ENCODE data around the gene CEP290. TPM values are rescaled to one million over a fixed set of nuclear protein-coding genes. Genes with fewer than 3 reads are reported as not detected.

The CEP290 gene
- polyA plus RNA-seq, 2 donors = 0.96 to 1.9 TPM

DNA sequence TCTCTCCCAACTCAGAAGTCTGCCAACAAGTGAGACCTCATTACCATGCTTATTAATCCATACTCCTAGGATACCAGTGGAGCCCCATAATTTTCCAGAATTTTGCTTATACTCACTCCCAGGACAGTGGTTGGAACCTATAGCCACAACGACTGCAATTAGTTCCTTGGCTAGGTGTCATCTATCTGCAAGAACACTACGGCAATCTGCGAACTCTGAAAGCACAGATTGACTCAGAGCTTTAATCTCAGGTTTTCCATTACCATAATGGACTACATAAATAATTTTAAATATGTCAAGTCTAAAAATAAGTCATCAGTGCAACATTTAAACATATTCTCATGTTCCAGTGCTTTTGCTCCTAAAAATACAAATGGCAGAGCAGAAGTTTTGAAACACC is 33.7 kb upstream of the CEP290 start:
- H3K36me3 ChIP-seq (ENCODE audit: control insufficient read depth in 2 of 2, insufficient read depth in 2 of 2, low read length in 1 of 2) = peaks cover 0 to 9% of the 10 kb centered on the region in 2 donors

DNA sequence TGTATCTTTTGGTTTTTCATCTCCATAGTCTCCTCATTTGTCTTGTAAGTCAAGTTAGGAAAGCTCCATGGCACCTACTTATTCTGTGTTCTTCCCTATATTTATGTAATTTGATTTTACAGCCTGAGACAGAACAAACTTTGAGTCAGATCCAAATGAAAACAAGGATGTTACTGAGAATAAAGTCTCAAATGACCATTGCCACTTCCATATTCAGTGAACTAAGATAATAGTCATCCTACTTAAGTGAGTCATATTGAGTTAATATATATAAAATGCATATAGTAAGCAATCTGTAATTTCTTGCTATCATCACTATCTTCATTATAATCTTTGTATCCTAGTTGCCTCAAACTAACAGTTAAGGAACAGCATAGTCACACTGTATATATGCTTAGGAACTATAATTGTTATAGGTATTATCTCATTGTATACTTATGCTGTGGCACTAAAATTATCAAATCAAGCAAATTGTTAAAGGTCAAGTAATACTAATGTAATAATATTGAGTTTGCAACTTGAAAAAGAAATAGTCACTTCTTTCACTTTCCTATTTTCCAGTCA is 31.0 kb upstream of the CEP290 start:
- H3K27me3 ChIP-seq (ENCODE audit: control insufficient read depth in 1 of 2, insufficient read depth in 2 of 2, low read length in 2 of 2) = no peaks in the 10 kb centered on the region
- no peaks in the 10 kb centered on the region for H3K9me3 ChIP-seq (ENCODE audit: control insufficient read depth in 2 of 2, insufficient read depth in 1 of 2, low read depth in 1 of 2, low read length in 1 of 2)
- no peak overlapping the region for H3K27ac ChIP-seq (ENCODE audit: low read depth in 2 of 2, low read length in 1 of 2)
- H3K4me1 ChIP-seq (ENCODE audit: control insufficient read depth in 2 of 2, insufficient read depth in 2 of 2, low read length in 1 of 2) = no peaks in the 10 kb centered on the region
- peaks cover 0 to 5% of the 10 kb centered on the region in 2 donors for H3K36me3 ChIP-seq (ENCODE audit: control insufficient read depth in 2 of 2, insufficient read depth in 2 of 2, low read length in 1 of 2)
- no peak overlapping the region for H3K4me3 ChIP-seq (ENCODE audit: low read depth in 1 of 2, low read length in 2 of 2)

More for the DNA sequence above, 33.7 kb upstream of the CEP290 start:
- no peak overlapping the region for H3K4me3 ChIP-seq (ENCODE audit: low read depth in 1 of 2, low read length in 2 of 2)
- no peaks in the 10 kb centered on the region for H3K9me3 ChIP-seq (ENCODE audit: control insufficient read depth in 2 of 2, insufficient read depth in 1 of 2, low read depth in 1 of 2, low read length in 1 of 2)
- no peaks in the 10 kb centered on the region for H3K4me1 ChIP-seq (ENCODE audit: control insufficient read depth in 2 of 2, insufficient read depth in 2 of 2, low read length in 1 of 2)
- no peaks in the 10 kb centered on the region for H3K27me3 ChIP-seq (ENCODE audit: control insufficient read depth in 1 of 2, insufficient read depth in 2 of 2, low read length in 2 of 2)
- no peak overlapping the region for H3K27ac ChIP-seq (ENCODE audit: low read depth in 2 of 2, low read length in 1 of 2)
- 93 to 95% methylated on average over 3 of the region's 3 CpGs for WGBS, 2 donors

DNA sequence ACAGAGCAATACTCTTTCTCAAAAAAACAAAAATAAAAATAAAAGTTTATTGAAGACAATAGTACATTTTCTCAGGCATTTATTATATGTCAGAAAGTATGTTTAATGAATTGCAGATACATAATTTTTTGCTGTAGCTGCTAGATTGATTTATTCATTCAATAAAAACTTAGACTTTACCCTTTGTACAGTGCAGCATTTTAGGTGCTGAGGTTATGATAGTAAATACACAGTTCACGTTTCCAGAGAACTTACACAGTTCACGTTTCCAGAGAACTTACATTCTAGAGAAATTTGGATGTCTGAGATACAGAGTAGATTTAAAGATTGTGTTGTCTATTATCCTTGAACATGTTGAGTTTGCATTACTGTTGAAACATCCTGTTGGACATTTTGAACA is 25.5 kb upstream of the CEP290 start:
- Histone ChIP-seq H3K4me1 (ENCODE audit: control insufficient read depth in 2 of 2, insufficient read depth in 2 of 2, low read length in 1 of 2) (no peaks in the 10 kb centered on the region), H3K27me3 (ENCODE audit: control insufficient read depth in 1 of 2, insufficient read depth in 2 of 2, low read length in 2 of 2) (no peaks in the 10 kb centered on the region), H3K27ac (ENCODE audit: low read depth in 2 of 2, low read length in 1 of 2) (no peak overlapping the region), H3K9me3 (ENCODE audit: control insufficient read depth in 2 of 2, insufficient read depth in 1 of 2, low read depth in 1 of 2, low read length in 1 of 2) (no peaks in the 10 kb centered on the region), H3K36me3 (ENCODE audit: control insufficient read depth in 2 of 2, insufficient read depth in 2 of 2, low read length in 1 of 2) (peaks cover 0 to 2% of the 10 kb centered on the region in 2 donors), H3K4me3 (ENCODE audit: low read depth in 1 of 2, low read length in 2 of 2) (no peak overlapping the region)
- WGBS, 2 donors = 83 to 96% methylated on average over 2 of the region's 2 CpGs

DNA sequence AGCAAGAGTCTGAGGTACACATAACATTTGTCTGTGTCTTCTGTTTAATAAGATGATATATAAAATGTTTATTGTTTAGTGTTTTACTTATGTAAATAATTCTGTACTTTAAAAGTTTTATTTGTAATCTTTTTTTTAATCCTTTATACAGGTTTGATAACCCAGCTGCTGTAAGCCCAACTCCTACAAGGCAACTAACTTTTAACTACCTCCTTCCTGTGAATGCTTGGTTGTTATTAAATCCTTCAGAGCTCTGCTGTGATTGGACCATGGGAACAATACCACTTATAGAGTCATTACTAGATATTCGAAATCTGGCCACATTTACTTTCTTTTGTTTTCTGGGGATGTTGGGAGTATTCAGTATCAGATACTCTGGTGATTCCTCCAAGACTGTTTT is 24.3 kb upstream of the CEP290 start:
- Histone ChIP-seq H3K36me3 (ENCODE audit: control insufficient read depth in 2 of 2, insufficient read depth in 2 of 2, low read length in 1 of 2) (peaks cover 0 to 2% of the 10 kb centered on the region in 2 donors), H3K9me3 (ENCODE audit: control insufficient read depth in 2 of 2, insufficient read depth in 1 of 2, low read depth in 1 of 2, low read length in 1 of 2) (no peaks in the 10 kb centered on the region), H3K4me1 (ENCODE audit: control insufficient read depth in 2 of 2, insufficient read depth in 2 of 2, low read length in 1 of 2) (no peaks in the 10 kb centered on the region), H3K27ac (ENCODE audit: low read depth in 2 of 2, low read length in 1 of 2) (no peak overlapping the region), H3K4me3 (ENCODE audit: low read depth in 1 of 2, low read length in 2 of 2) (no peak overlapping the region), H3K27me3 (ENCODE audit: control insufficient read depth in 1 of 2, insufficient read depth in 2 of 2, low read length in 2 of 2) (no peaks in the 10 kb centered on the region)
- 88 to 90% methylated on average over 1 of the region's 1 CpG for WGBS, 2 donors

DNA sequence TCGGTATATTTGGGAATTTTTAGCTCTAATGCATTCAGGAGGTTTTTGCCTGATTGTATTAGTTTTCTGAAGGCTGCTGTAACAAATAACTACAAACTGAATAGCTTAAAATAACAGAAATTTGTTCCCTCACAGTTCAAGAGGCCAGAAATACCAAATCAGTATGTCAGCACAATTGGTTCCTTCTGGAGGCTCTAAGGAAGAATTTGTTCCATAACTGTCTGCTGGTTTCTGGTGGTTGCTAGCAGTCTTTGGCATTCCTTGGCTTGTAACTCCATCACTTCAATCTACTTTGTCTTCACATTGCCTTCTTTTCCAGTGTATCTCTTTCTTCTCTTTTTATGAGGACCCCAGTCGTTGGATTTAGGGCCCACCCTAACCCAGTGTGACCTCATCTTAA is 21.5 kb upstream of the CEP290 start:
- H3K27me3 ChIP-seq (ENCODE audit: control insufficient read depth in 1 of 2, insufficient read depth in 2 of 2, low read length in 2 of 2) = no peaks in the 10 kb centered on the region
- H3K9me3 ChIP-seq (ENCODE audit: control insufficient read depth in 2 of 2, insufficient read depth in 1 of 2, low read depth in 1 of 2, low read length in 1 of 2) = no peaks in the 10 kb centered on the region
- H3K4me1 ChIP-seq (ENCODE audit: control insufficient read depth in 2 of 2, insufficient read depth in 2 of 2, low read length in 1 of 2) = no peaks in the 10 kb centered on the region
- peaks cover 2% of the 10 kb centered on the region in 2 donors for H3K36me3 ChIP-seq (ENCODE audit: control insufficient read depth in 2 of 2, insufficient read depth in 2 of 2, low read length in 1 of 2)
- no peak overlapping the region for H3K27ac ChIP-seq (ENCODE audit: low read depth in 2 of 2, low read length in 1 of 2)
- no peak overlapping the region for H3K4me3 ChIP-seq (ENCODE audit: low read depth in 1 of 2, low read length in 2 of 2)
- 93 to 97% methylated on average over 2 of the region's 2 CpGs for WGBS, 2 donors

DNA sequence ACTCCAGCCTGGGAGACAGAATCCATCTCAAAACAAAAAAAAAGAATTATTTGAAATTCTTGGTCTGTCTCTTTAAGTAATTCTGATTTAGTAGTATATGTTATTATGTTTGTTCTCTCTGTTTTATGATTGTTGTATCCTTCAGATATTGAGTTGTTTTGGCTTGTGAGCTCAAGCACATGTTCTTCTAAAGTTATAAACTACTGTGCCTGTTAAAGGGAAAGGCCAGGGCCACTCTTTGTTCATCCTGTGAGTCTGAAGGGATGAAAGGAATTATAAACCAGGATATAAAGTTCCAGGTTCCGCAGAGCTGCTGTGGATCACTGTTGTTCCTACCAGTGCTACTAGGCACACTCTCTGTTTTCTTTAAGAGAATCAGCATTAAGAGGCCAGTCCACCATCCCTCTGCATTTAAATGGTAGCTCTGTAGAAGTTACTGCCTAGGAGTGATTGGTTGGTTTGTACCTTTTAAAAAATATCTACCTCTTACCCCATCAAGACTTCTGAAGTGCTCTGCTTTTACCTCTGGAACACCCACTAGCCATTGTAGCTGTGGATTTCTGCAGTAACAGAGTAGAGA is 14.3 kb upstream of the CEP290 start:
- Histone ChIP-seq H3K4me1 (ENCODE audit: control insufficient read depth in 2 of 2, insufficient read depth in 2 of 2, low read length in 1 of 2) (no peaks in the 10 kb centered on the region), H3K27ac (ENCODE audit: low read depth in 2 of 2, low read length in 1 of 2) (no peak overlapping the region), H3K9me3 (ENCODE audit: control insufficient read depth in 2 of 2, insufficient read depth in 1 of 2, low read depth in 1 of 2, low read length in 1 of 2) (no peaks in the 10 kb centered on the region), H3K36me3 (ENCODE audit: control insufficient read depth in 2 of 2, insufficient read depth in 2 of 2, low read length in 1 of 2) (peaks cover 0 to 2% of the 10 kb centered on the region in 2 donors), H3K27me3 (ENCODE audit: control insufficient read depth in 1 of 2, insufficient read depth in 2 of 2, low read length in 2 of 2) (no peaks in the 10 kb centered on the region), H3K4me3 (ENCODE audit: low read depth in 1 of 2, low read length in 2 of 2) (no peak overlapping the region)
- WGBS, 2 donors = 94 to 96% methylated on average over 1 of the region's 1 CpG

DNA sequence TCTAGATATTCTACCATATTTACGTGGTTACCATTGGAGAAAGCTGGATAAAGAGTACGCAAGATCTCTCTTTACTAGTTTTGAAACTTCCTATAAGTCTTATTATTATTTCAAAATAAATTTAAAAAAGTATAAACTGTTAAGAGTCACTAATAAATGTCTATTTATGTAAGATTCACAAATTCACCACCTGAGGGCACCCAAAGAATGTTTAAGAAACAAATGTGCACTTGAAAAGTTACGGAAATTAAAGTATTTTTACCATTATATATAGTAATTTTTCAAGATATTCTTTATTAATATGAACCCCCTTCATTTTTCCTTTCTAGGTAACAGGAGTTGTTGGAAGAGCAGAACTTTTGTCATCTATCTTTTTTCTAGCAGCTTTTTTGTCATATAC is 12.1 kb upstream of the CEP290 start:
- no peaks in the 10 kb centered on the region for H3K36me3 ChIP-seq (ENCODE audit: control insufficient read depth in 2 of 2, insufficient read depth in 2 of 2, low read length in 1 of 2)
- H3K4me3 ChIP-seq (ENCODE audit: low read depth in 1 of 2, low read length in 2 of 2) = no peak overlapping the region
- no peak overlapping the region for H3K27ac ChIP-seq (ENCODE audit: low read depth in 2 of 2, low read length in 1 of 2)
- H3K4me1 ChIP-seq (ENCODE audit: control insufficient read depth in 2 of 2, insufficient read depth in 2 of 2, low read length in 1 of 2) = no peaks in the 10 kb centered on the region
- H3K9me3 ChIP-seq (ENCODE audit: control insufficient read depth in 2 of 2, insufficient read depth in 1 of 2, low read depth in 1 of 2, low read length in 1 of 2) = no peaks in the 10 kb centered on the region
- 79 to 83% methylated on average over 3 of the region's 3 CpGs for WGBS, 2 donors
- no peaks in the 10 kb centered on the region for H3K27me3 ChIP-seq (ENCODE audit: control insufficient read depth in 1 of 2, insufficient read depth in 2 of 2, low read length in 2 of 2)

DNA sequence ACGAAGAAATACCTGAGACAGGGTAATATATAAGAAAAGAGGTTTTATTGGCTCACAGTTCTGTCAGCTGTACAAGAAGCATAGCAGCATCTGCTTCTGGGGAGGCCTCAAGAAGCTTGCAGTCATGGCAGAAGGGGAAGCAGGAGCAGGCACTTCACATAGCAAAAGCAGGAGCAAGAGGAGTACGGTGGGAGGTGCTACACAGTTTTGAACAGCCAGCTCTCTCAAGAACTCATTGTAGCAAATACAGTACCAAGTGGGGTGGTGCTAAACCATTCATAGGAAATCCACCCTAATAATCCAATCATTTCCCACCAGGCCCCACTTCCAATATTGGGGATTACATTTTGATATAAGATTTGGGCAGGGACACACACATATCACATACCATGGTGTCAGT is 8.2 kb upstream of the CEP290 start:
- H3K36me3 ChIP-seq (ENCODE audit: control insufficient read depth in 2 of 2, insufficient read depth in 2 of 2, low read length in 1 of 2) = no peaks in the 10 kb centered on the region
- H3K9me3 ChIP-seq (ENCODE audit: control insufficient read depth in 2 of 2, insufficient read depth in 1 of 2, low read depth in 1 of 2, low read length in 1 of 2) = no peaks in the 10 kb centered on the region
- no peaks in the 10 kb centered on the region for H3K4me1 ChIP-seq (ENCODE audit: control insufficient read depth in 2 of 2, insufficient read depth in 2 of 2, low read length in 1 of 2)
- H3K27me3 ChIP-seq (ENCODE audit: control insufficient read depth in 1 of 2, insufficient read depth in 2 of 2, low read length in 2 of 2) = no peaks in the 10 kb centered on the region
- no peak overlapping the region for H3K4me3 ChIP-seq (ENCODE audit: low read depth in 1 of 2, low read length in 2 of 2)
- no peak overlapping the region for H3K27ac ChIP-seq (ENCODE audit: low read depth in 2 of 2, low read length in 1 of 2)
- 97 to 99% methylated on average over 2 of the region's 2 CpGs for WGBS, 2 donors

DNA sequence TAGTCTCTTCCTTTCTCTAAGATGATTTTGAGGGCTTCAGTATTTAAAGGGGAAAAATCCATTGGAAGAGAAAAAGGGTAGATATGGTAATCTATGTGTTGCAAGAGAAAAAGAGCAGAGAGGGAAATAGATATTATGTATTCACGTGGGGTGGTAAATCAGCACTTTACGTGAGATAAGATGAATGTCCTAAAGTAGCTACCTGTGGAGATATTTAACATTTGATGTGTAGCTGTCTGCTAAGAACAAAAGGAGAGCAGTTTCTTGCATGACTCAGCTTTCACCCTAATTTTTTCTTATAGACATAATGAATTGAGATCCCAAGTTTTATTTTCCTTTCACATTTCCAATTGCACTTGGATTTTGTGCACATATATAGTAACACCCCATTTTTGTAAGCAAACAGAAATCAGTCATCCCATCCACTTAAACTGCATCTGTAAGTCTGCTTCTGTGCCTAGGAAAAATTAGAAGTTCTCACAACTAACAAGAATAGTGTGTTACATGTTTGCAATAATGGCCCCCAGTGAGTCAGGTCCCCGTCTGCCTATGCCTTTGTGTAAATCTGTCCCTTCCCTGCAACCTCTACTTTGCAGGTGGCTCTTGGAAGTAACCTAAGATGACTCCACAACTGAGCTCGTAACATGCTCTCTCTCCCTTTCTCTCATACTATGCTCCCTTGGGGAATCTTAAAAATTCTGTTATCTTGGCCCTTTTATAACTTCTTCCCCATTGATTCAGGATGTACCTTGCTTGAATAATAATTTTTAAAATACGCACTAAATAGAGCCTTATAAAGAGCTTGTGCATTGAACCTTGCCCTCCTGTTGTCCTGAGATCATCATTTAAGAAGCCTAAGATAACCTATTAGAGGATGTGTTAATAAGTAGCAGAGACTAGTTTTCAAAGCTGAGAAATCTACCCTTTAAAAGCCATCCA is 3.9 kb upstream of the CEP290 start:
- no peaks in the 10 kb centered on the region for H3K36me3 ChIP-seq (ENCODE audit: control insufficient read depth in 2 of 2, insufficient read depth in 2 of 2, low read length in 1 of 2)
- peak overlapping the region; percentile 15 to 67 for H3K27ac ChIP-seq (ENCODE audit: low read depth in 2 of 2, low read length in 1 of 2)
- no peaks in the 10 kb centered on the region for H3K27me3 ChIP-seq (ENCODE audit: control insufficient read depth in 1 of 2, insufficient read depth in 2 of 2, low read length in 2 of 2)
- H3K4me1 ChIP-seq (ENCODE audit: control insufficient read depth in 2 of 2, insufficient read depth in 2 of 2, low read length in 1 of 2) = no peaks in the 10 kb centered on the region
- WGBS, 2 donors = 61 to 63% methylated on average over 5 of the region's 5 CpGs
- H3K4me3 ChIP-seq (ENCODE audit: low read depth in 1 of 2, low read length in 2 of 2) = peak overlapping the region in 1 of 2 donors; percentile 17
- H3K9me3 ChIP-seq (ENCODE audit: control insufficient read depth in 2 of 2, insufficient read depth in 1 of 2, low read depth in 1 of 2, low read length in 1 of 2) = no peaks in the 10 kb centered on the region

Data from esophagus (tissue), 2 donors.